ENCODE measurements around the gene CAB39L. TPM values are rescaled to one million over a fixed set of nuclear protein-coding genes. Genes with fewer than 3 reads are reported as not detected.

The CAB39L gene
- total and polyA plus RNA-seq, 4 donors, result 1.8 to 5.1 (median 2.1) TPM

DNA sequence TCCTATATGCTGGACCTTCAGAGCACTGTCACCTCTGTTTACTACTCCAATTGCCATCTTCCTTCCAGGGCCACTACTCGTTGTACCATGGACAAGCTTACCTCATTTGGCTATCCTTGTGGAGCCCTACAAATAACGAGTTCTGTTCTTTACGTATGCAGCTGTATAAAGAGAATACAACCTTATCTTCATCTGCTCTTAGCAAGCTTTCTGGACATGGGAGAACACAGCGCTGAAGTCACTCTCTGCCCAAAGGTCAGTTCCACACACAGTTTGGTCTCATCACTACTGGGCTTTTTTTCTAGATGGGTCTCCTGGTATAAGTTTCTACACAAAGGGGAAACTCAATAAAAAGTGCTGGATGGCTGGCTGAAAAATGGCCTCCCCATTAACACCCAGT lies 107.2 kb downstream of the CAB39L start:
- no peaks in the 10 kb centered on the region for H3K9me3 ChIP-seq (ENCODE audit: control insufficient read depth in 4 of 4, low read length in 3 of 4)
- WGBS, result 86% methylated on average over 4 of the region's 4 CpGs
- no peak overlapping the region for H3K9ac ChIP-seq (ENCODE audit: low read depth in 1 of 2, low read length in 2 of 2)
- H3K36me3 ChIP-seq (ENCODE audit: control insufficient read depth in 4 of 4, insufficient read depth in 3 of 4, low read depth in 1 of 4, low read length in 3 of 4), result no peaks in the 10 kb centered on the region
- H3K27me3 ChIP-seq (ENCODE audit: control insufficient read depth in 4 of 4, insufficient read depth in 4 of 4, low read length in 3 of 4), result no peaks in the 10 kb centered on the region
- no peak overlapping the region for H3K27ac ChIP-seq (ENCODE audit: low read depth in 1 of 2, low read length in 2 of 2)
- H3K4me1 ChIP-seq (ENCODE audit: control insufficient read depth in 4 of 4, insufficient read depth in 4 of 4, low read length in 3 of 4), result peaks cover 0 to 4% (median under 1%) of the 10 kb centered on the region in 4 donors
- no peak for TF ChIP-seq RAD21 (IDR thresholded peaks at IDR 0.05)
- no peak for TF ChIP-seq SP1 (IDR thresholded peaks at IDR 0.05)
- no peak for TF ChIP-seq HNF4G (IDR thresholded peaks at IDR 0.05)
- no peak for TF ChIP-seq EGR1 (IDR thresholded peaks at IDR 0.05; ENCODE audit: low read depth in 2 of 2)
- TF ChIP-seq, protein P1, sequence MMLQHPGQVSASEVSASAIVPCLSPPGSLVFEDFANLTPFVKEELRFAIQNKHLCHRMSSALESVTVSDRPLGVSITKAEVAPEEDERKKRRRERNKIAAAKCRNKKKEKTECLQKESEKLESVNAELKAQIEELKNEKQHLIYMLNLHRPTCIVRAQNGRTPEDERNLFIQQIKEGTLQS (IDR thresholded peaks at IDR 0.05), result no peak
- TF ChIP-seq, protein P2, sequence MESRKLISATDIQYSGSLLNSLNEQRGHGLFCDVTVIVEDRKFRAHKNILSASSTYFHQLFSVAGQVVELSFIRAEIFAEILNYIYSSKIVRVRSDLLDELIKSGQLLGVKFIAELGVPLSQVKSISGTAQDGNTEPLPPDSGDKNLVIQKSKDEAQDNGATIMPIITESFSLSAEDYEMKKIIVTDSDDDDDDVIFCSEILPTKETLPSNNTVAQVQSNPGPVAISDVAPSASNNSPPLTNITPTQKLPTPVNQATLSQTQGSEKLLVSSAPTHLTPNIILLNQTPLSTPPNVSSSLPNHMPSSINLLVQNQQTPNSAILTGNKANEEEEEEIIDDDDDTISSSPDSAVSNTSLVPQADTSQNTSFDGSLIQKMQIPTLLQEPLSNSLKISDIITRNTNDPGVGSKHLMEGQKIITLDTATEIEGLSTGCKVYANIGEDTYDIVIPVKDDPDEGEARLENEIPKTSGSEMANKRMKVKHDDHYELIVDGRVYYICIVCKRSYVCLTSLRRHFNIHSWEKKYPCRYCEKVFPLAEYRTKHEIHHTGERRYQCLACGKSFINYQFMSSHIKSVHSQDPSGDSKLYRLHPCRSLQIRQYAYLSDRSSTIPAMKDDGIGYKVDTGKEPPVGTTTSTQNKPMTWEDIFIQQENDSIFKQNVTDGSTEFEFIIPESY (IDR thresholded peaks at IDR 0.05), result no peak
- no peak for TF ChIP-seq NR2F2 (IDR thresholded peaks at IDR 0.05)
- no peak for TF ChIP-seq FOXA1 (IDR thresholded peaks at IDR 0.05)
- no peak for TF ChIP-seq TAF1 (conservative IDR thresholded peaks at IDR 0.05)
- TF ChIP-seq, protein P3, sequence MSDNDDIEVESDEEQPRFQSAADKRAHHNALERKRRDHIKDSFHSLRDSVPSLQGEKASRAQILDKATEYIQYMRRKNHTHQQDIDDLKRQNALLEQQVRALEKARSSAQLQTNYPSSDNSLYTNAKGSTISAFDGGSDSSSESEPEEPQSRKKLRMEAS (IDR thresholded peaks at IDR 0.05), result no peak
- TF ChIP-seq GABPA (IDR thresholded peaks at IDR 0.05 in 1 of 2, conservative IDR thresholded peaks at IDR 0.05 in 1 of 2), result no peak
- no peak for TF ChIP-seq RXRA (IDR thresholded peaks at IDR 0.05)
- TF ChIP-seq JUND (IDR thresholded peaks at IDR 0.05), result no peak
- TF ChIP-seq, protein P4, sequence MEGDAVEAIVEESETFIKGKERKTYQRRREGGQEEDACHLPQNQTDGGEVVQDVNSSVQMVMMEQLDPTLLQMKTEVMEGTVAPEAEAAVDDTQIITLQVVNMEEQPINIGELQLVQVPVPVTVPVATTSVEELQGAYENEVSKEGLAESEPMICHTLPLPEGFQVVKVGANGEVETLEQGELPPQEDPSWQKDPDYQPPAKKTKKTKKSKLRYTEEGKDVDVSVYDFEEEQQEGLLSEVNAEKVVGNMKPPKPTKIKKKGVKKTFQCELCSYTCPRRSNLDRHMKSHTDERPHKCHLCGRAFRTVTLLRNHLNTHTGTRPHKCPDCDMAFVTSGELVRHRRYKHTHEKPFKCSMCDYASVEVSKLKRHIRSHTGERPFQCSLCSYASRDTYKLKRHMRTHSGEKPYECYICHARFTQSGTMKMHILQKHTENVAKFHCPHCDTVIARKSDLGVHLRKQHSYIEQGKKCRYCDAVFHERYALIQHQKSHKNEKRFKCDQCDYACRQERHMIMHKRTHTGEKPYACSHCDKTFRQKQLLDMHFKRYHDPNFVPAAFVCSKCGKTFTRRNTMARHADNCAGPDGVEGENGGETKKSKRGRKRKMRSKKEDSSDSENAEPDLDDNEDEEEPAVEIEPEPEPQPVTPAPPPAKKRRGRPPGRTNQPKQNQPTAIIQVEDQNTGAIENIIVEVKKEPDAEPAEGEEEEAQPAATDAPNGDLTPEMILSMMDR (IDR thresholded peaks at IDR 0.05; ENCODE audit: low read depth, low read length, missing input control), result no peak
- TF ChIP-seq HNF4A (conservative IDR thresholded peaks at IDR 0.05), result no peak
- no peak for TF ChIP-seq FOXA2 (IDR thresholded peaks at IDR 0.05)
- no peak for TF ChIP-seq YY1 (IDR thresholded peaks at IDR 0.05)
- no peak for DNase-seq (ENCODE audit: low spot score)
- no peak overlapping the region for H3K4me3 ChIP-seq (ENCODE audit: low read depth in 1 of 3, low read length in 3 of 3)

DNA sequence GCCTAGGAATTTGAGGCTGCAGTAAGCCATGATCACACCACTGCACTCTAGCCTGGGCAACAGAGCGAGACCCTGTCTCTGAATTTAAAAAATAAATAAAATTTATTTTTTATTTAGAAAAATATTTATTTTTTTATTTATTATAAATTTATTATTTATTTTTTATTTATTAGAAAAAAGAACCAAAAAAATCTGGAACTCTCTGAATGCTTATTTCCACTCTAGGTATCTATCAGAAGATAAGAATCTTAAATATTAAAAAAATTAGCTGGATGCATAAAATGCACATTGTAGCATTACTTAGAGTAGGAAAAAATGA lies 113.4 kb downstream of the CAB39L start:
- no peaks in the 10 kb centered on the region for H3K36me3 ChIP-seq (ENCODE audit: control insufficient read depth in 4 of 4, insufficient read depth in 3 of 4, low read depth in 1 of 4, low read length in 3 of 4)
- 95% methylated on average over 1 of the region's 1 CpG for WGBS
- H3K9ac ChIP-seq (ENCODE audit: low read depth in 1 of 2, low read length in 2 of 2), result no peak overlapping the region
- H3K27me3 ChIP-seq (ENCODE audit: control insufficient read depth in 4 of 4, insufficient read depth in 4 of 4, low read length in 3 of 4), result no peaks in the 10 kb centered on the region
- H3K27ac ChIP-seq (ENCODE audit: low read depth in 1 of 2, low read length in 2 of 2), result no peak overlapping the region
- TF ChIP-seq HNF4A (conservative IDR thresholded peaks at IDR 0.05) (no peak), HNF4G (IDR thresholded peaks at IDR 0.05) (no peak), RAD21 (IDR thresholded peaks at IDR 0.05) (no peak), EGR1 (IDR thresholded peaks at IDR 0.05; ENCODE audit: low read depth in 2 of 2) (no peak), SP1 (IDR thresholded peaks at IDR 0.05) (no peak), FOXA1 (IDR thresholded peaks at IDR 0.05) (no peak), YY1 (IDR thresholded peaks at IDR 0.05) (no peak), TAF1 (conservative IDR thresholded peaks at IDR 0.05) (no peak), JUND (IDR thresholded peaks at IDR 0.05) (no peak), FOXA2 (IDR thresholded peaks at IDR 0.05) (no peak), NR2F2 (IDR thresholded peaks at IDR 0.05) (no peak), GABPA (IDR thresholded peaks at IDR 0.05 in 1 of 2, conservative IDR thresholded peaks at IDR 0.05 in 1 of 2) (no peak)
- TF ChIP-seq, protein P4 (IDR thresholded peaks at IDR 0.05; ENCODE audit: low read depth, low read length, missing input control), result no peak
- TF ChIP-seq, protein P5, sequence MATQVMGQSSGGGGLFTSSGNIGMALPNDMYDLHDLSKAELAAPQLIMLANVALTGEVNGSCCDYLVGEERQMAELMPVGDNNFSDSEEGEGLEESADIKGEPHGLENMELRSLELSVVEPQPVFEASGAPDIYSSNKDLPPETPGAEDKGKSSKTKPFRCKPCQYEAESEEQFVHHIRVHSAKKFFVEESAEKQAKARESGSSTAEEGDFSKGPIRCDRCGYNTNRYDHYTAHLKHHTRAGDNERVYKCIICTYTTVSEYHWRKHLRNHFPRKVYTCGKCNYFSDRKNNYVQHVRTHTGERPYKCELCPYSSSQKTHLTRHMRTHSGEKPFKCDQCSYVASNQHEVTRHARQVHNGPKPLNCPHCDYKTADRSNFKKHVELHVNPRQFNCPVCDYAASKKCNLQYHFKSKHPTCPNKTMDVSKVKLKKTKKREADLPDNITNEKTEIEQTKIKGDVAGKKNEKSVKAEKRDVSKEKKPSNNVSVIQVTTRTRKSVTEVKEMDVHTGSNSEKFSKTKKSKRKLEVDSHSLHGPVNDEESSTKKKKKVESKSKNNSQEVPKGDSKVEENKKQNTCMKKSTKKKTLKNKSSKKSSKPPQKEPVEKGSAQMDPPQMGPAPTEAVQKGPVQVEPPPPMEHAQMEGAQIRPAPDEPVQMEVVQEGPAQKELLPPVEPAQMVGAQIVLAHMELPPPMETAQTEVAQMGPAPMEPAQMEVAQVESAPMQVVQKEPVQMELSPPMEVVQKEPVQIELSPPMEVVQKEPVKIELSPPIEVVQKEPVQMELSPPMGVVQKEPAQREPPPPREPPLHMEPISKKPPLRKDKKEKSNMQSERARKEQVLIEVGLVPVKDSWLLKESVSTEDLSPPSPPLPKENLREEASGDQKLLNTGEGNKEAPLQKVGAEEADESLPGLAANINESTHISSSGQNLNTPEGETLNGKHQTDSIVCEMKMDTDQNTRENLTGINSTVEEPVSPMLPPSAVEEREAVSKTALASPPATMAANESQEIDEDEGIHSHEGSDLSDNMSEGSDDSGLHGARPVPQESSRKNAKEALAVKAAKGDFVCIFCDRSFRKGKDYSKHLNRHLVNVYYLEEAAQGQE (IDR thresholded peaks at IDR 0.05), result no peak
- TF ChIP-seq, protein P2 (IDR thresholded peaks at IDR 0.05), result no peak
- TF ChIP-seq, protein P3 (IDR thresholded peaks at IDR 0.05), result no peak
- H3K4me1 ChIP-seq (ENCODE audit: control insufficient read depth in 4 of 4, insufficient read depth in 4 of 4, low read length in 3 of 4), result peaks cover 0 to 19% (median 15%) of the 10 kb centered on the region in 4 donors
- no peak for DNase-seq (ENCODE audit: low spot score)
- H3K4me3 ChIP-seq (ENCODE audit: low read depth in 1 of 3, low read length in 3 of 3), result no peak overlapping the region
- H3K9me3 ChIP-seq (ENCODE audit: control insufficient read depth in 4 of 4, low read length in 3 of 4), result no peaks in the 10 kb centered on the region

Data from liver (tissue), 9 donors.